SK-N-SH (cell line): ENCODE results near the gene RFPL4AL1. TPM values are rescaled to one million over a fixed set of nuclear protein-coding genes. Genes with fewer than 3 reads are reported as not detected.

Experiments
- CTCF ChIA-PET: fragments of 300-600, 350-600 bp; formaldehyde crosslinking; extraction: SDS; loops from one replicate; lab custom pipeline; 2021; lab: Yijun Ruan, JAX
- POLR2A ChIA-PET: fragments of 350-600 bp; sonication (Branson Sonifier 250); formaldehyde crosslinking; extraction: SDS; loops from one replicate; lab custom pipeline; 2020; ENCODE audit warnings: antibody characterized with exemption, inconsistent platforms; lab: Yijun Ruan, JAX
- DNase-seq: peaks from one replicate; pipeline ENCODE4 v3.0.0; 2012
- H2AFZ ChIP-seq: fragments of 200-600 bp; sonication (generic); 2 replicates; pipeline ENCODE4 v1.8.1; 2016; ENCODE audit warnings: antibody characterized with exemption, mild to moderate bottlenecking, low read depth
- H3F3A ChIP-seq: fragments of 200-600 bp; sonication (generic); replicated peaks from 2 replicates; pipeline ENCODE3; 2016; ENCODE audit warnings: antibody characterized with exemption, mild to moderate bottlenecking; ENCODE audit not compliant: insufficient read depth
- H3K27ac ChIP-seq, 2 experiments: fragments of 200-500 bp in 1 of 2; fragments of 200-600 bp in 1 of 2; sonication (Bioruptor generic) in 1 of 2; sonication (generic), shearing (Covaris generic) in 1 of 2; 2 replicates each; pipeline versions ENCODE4 v1.5.1 to v1.6.1; 2014 to 2016; ENCODE audit warnings: low read depth in 2 of 2, inconsistent platforms in 1 of 2, low read length in 1 of 2, mild to moderate bottlenecking in 1 of 2, mixed read lengths in 1 of 2
- H3K27me3 ChIP-seq: fragments of 200-600 bp; sonication (generic), shearing (Covaris generic); 2 replicates; pipeline ENCODE4 v1.6.1; 2016; ENCODE audit warnings: mixed run types; ENCODE audit not compliant: insufficient read depth
- H3K36me3 ChIP-seq, 2 experiments: fragments of 200-500 bp in 1 of 2; fragments of 200-600 bp in 1 of 2; sonication (Bioruptor generic) in 1 of 2; sonication (generic) in 1 of 2; replicated peaks in 1 of 2; 2 replicates each; pipeline versions ENCODE3 to v1.5.1; 2014 to 2016; ENCODE audit warnings: low read length in 1 of 2, mild to moderate bottlenecking in 1 of 2; ENCODE audit not compliant: insufficient read depth in 2 of 2, control insufficient read depth in 1 of 2
- H3K4me1 ChIP-seq, 2 experiments: fragments of 200-500 bp in 1 of 2; fragments of 200-600 bp in 1 of 2; sonication (Bioruptor generic) in 1 of 2; sonication (generic), shearing (Covaris generic) in 1 of 2; 2 replicates each; pipeline versions ENCODE4 v1.5.1 to v1.6.1; 2014 to 2016; ENCODE audit warnings: low read depth in 1 of 2, low read length in 1 of 2, mixed run types in 1 of 2; ENCODE audit not compliant: insufficient read depth in 2 of 2, control insufficient read depth in 1 of 2
- H3K4me2 ChIP-seq: fragments of 200-600 bp; sonication (generic), shearing (Covaris generic); 2 replicates; pipeline ENCODE4 v1.6.1; 2017; ENCODE audit warnings: mixed run types
- H3K4me3 ChIP-seq, 2 experiments: fragments of 200-500 bp in 1 of 2; fragments of 200-600 bp in 1 of 2; sonication (Bioruptor generic) in 1 of 2; sonication (generic), shearing (Covaris generic) in 1 of 2; 2 replicates each; pipeline versions ENCODE4 v1.5.1 to v1.8.1; 2014 to 2016; ENCODE audit warnings: low read depth in 2 of 2, inconsistent platforms in 1 of 2, low read length in 1 of 2, mild to moderate bottlenecking in 1 of 2, mixed read lengths in 1 of 2, moderate library complexity in 1 of 2
- H3K79me2 ChIP-seq: fragments of 200-600 bp; sonication (generic); 2 replicates; pipeline ENCODE4 v1.8.1; 2017; ENCODE audit warnings: mild to moderate bottlenecking; ENCODE audit not compliant: insufficient read depth
- H3K9ac ChIP-seq: fragments of 200-600 bp; sonication (generic); 2 replicates; pipeline ENCODE4 v1.6.1; 2017; ENCODE audit warnings: mixed run types
- H3K9me2 ChIP-seq: fragments of 200-600 bp; sonication (generic); 2 replicates; pipeline ENCODE4 v1.6.1; 2017; ENCODE audit warnings: mixed run types
- H3K9me3 ChIP-seq: fragments of 200-600 bp; sonication (generic); 2 replicates; pipeline ENCODE4 v1.6.1; 2017; ENCODE audit warnings: mixed run types, mild to moderate bottlenecking, moderate library complexity
- H4K20me1 ChIP-seq: fragments of 200-600 bp; sonication (generic); 2 replicates; pipeline ENCODE4 v1.6.1; 2017; ENCODE audit warnings: mild to moderate bottlenecking, mixed run types; ENCODE audit not compliant: insufficient read depth
- ELF1 ChIP-seq: IDR thresholded peaks from 2 replicates; pipeline ENCODE4 v1.4.0; 2012
- FOXJ3 ChIP-seq: sonication (generic); formaldehyde crosslinking; IDR thresholded peaks from 2 replicates; pipeline ENCODE4 v1.5.1; 2020; ENCODE audit warnings: mild to moderate bottlenecking, missing genetic modification reagents
- FOXM1 ChIP-seq: IDR thresholded peaks from 2 replicates; pipeline ENCODE4 v1.4.0; 2012; ENCODE audit warnings: low read depth, mild to moderate bottlenecking
- GABPA ChIP-seq: IDR thresholded peaks from 2 replicates; pipeline ENCODE4 v1.4.0; 2012; ENCODE audit warnings: low read depth, mild to moderate bottlenecking
- GATA2 ChIP-seq: sonication (generic); formaldehyde crosslinking; IDR thresholded peaks from 2 replicates; pipeline ENCODE4 v1.5.0; 2020; ENCODE audit warnings: mild to moderate bottlenecking, missing genetic modification reagents
- IRF3 ChIP-seq: fragments of 150-350 bp; IDR thresholded peaks from 2 replicates; pipeline ENCODE4 v1.6.1; 2016; ENCODE audit warnings: mild to moderate bottlenecking, low read depth, low read length
- JUND ChIP-seq: IDR thresholded peaks from 2 replicates; pipeline ENCODE4 v1.4.0; 2012
- MEF2A ChIP-seq: IDR thresholded peaks from 2 replicates; pipeline ENCODE4 v1.4.0; 2012; ENCODE audit warnings: low read depth, borderline replicate concordance
- MXI1 ChIP-seq: IDR thresholded peaks from 2 replicates; pipeline ENCODE4 v1.6.1; 2012; ENCODE audit warnings: mild to moderate bottlenecking, low read depth, low read length, improper control_type of control experiment
- NFIC ChIP-seq: IDR thresholded peaks from 2 replicates; pipeline ENCODE4 v1.4.0; 2012; ENCODE audit warnings: borderline replicate concordance
- NRF1 ChIP-seq: IDR thresholded peaks from 2 replicates; pipeline ENCODE4 v1.6.1; 2012; ENCODE audit warnings: low read depth, mild to moderate bottlenecking, low read length
- POLR2AphosphoS5 ChIP-seq: IDR thresholded peaks from 2 replicates; pipeline ENCODE4 v1.6.1; 2012; ENCODE audit warnings: low read depth, low read length
- REST ChIP-seq: IDR thresholded peaks from 2 replicates; pipeline ENCODE4 v1.6.1; 2012; ENCODE audit warnings: mild to moderate bottlenecking, low read depth, low read length, moderate library complexity
- SIN3A ChIP-seq: IDR thresholded peaks from 2 replicates; pipeline ENCODE4 v1.6.1; 2012; ENCODE audit warnings: low read depth, mild to moderate bottlenecking, low read length, moderate library complexity, borderline replicate concordance
- TCF12 ChIP-seq: IDR thresholded peaks from 2 replicates; pipeline ENCODE4 v1.4.0; 2012
- TEAD4 ChIP-seq: IDR thresholded peaks from 2 replicates; pipeline ENCODE4 v1.4.0; 2012; ENCODE audit warnings: mild to moderate bottlenecking, borderline replicate concordance; ENCODE audit not compliant: insufficient read depth
- USF2 ChIP-seq: fragments of 150-350 bp; IDR thresholded peaks from 2 replicates; pipeline ENCODE4 v1.6.1; 2017; ENCODE audit warnings: antibody characterized with exemption, low read length, low read depth, borderline replicate concordance
- YY1 ChIP-seq: IDR thresholded peaks from 2 replicates; pipeline ENCODE4 v1.4.0; 2012; ENCODE audit warnings: low read depth, mild to moderate bottlenecking
- ZBTB33 ChIP-seq: IDR thresholded peaks from 2 replicates; pipeline ENCODE4 v1.4.0; 2012; ENCODE audit warnings: low read depth, borderline replicate concordance
- WGBS: methylation state at CpG from one replicate; pipeline ENCODE4 v1.1.6; 2017; ENCODE audit warnings: low lambda C conversion rate; 5-methylcytosine and 5-hydroxymethylcytosine counted together
- polyA plus RNA-seq, 3 experiments: library from polyadenylated mRNA; depleted of rRNA; stranded (reverse); fragments of >200 nt; gene quantifications; 2 replicates each; pipeline ENCODE4 v1.2.3, GENCODE V29; 2012

The RFPL4AL1 gene
- polyA plus RNA-seq, 1 of the 3 experiments (the other 2 are of a cell fraction), result not detected

- no peak within 1 kb of the TSS for H3K4me2 ChIP-seq
- peaks cover 65% of the 10 kb centered on the region for H3K27me3 ChIP-seq
- no peak for DNase-seq
- H3K27ac ChIP-seq, result no peak within 1 kb of the TSS
- no peaks in the 10 kb centered on the region for H3K9me2 ChIP-seq
- POLR2A ChIA-PET, result no interaction called here
- no peaks in the 10 kb centered on the region for H3K4me1 ChIP-seq
- H3K36me3 ChIP-seq, result no peaks in the 10 kb centered on the region
- CTCF ChIA-PET, result no interaction called here
- TF ChIP-seq MXI1 (no peak), POLR2AphosphoS5 (no peak), FOXJ3 (CRISPR knock-in tag) (no peak), TEAD4 (no peak), FOXM1 (no peak)
- no peak within 1 kb of the TSS for H2AFZ ChIP-seq
- no peak within 1 kb of the TSS for H3K4me3 ChIP-seq
- H3K79me2 ChIP-seq, result no peaks in the 10 kb centered on the region
- 4% methylated on average over 3 of the region's 3 CpGs for WGBS
- no peak within 1 kb of the TSS for H3K9ac ChIP-seq
- no peaks in the 10 kb centered on the region for H3F3A ChIP-seq
- H3K9me3 ChIP-seq, result no peaks in the 10 kb centered on the region
- no peaks in the 10 kb centered on the region for H4K20me1 ChIP-seq
Observed at GRCh38 chr19:55738302-55738701, 30.6 kb upstream of the RFPL4AL1 start, which contains the start of gene NLRP9. Gene NLRP9, minus strand, starts transcription at chr19:55738402. Its CDS starts 28 bp downstream, at chr19:55738374.

GRCh38 chr19:55750715-55751114 lies 18.2 kb upstream of the RFPL4AL1 start:
- ChIA-PET CTCF (no interaction called here), POLR2A (no interaction called here)
- WGBS, result 2% methylated on average over 6 of the region's 6 CpGs
- H3K9me3 ChIP-seq, result no peaks in the 10 kb centered on the region
- no peak for DNase-seq
- H3F3A ChIP-seq, result no peaks in the 10 kb centered on the region
- TF ChIP-seq USF2 (no peak), SIN3A (no peak), NRF1 (no peak), REST (no peak), IRF3 (no peak), NFIC (no peak), GATA2 (no peak), TCF12 (no peak), MXI1 (no peak), ELF1 (no peak), MEF2A (no peak), ZBTB33 (no peak), JUND (no peak), GABPA (no peak), YY1 (no peak)
- no peaks in the 10 kb centered on the region for H3K4me1 ChIP-seq
- no peaks in the 10 kb centered on the region; the same call in 1 of the 2 replicates for H3K79me2 ChIP-seq
- H3K27ac ChIP-seq, result no peak overlapping the region
- H3K4me3 ChIP-seq, result no peak overlapping the region
- no peak overlapping the region for H2AFZ ChIP-seq
- no peaks in the 10 kb centered on the region for H4K20me1 ChIP-seq
- H3K4me2 ChIP-seq, result no peak overlapping the region
- no peak overlapping the region for H3K9ac ChIP-seq
- H3K9me2 ChIP-seq, result no peaks in the 10 kb centered on the region
- peaks cover 61% of the 10 kb centered on the region; the same call in 1 of the 2 replicates for H3K27me3 ChIP-seq
- no peaks in the 10 kb centered on the region for H3K36me3 ChIP-seq
